K562 (cell line): ENCODE results near the gene DNALI1. TPM values are rescaled to one million over a fixed set of nuclear protein-coding genes. Genes with fewer than 3 reads are reported as not detected.

Experiments used
- ATAC-seq: fragments of 200-7000 bp; cut with Tn5 transposase; 3 replicates; pipeline ENCODE4 v1.9.1; 2020; ENCODE audit warnings: moderate library complexity
- BruUV-seq: library from RNA; stranded (reverse); fragments of 400-500 nt; replicated peaks from 2 replicates; lab custom pipeline; 2021; lab: Mats Ljungman, UMichigan
- CTCF ChIA-PET: fragments of 300-600 bp; formaldehyde crosslinking; extraction: SDS; loops from one replicate; lab custom pipeline; 2021; ENCODE audit warnings: low intra/inter-chr PET ratio; lab: Yijun Ruan, JAX
- POLR2A ChIA-PET: fragments of 300-600, 350-650 bp; sonication (Branson Sonifier 250); formaldehyde crosslinking; extraction: SDS; loops from one replicate; lab custom pipeline; 2021; ENCODE audit warnings: antibody characterized with exemption, inconsistent platforms; lab: Yijun Ruan, JAX
- DNase-seq, 4 experiments: peaks; one replicate each; pipeline versions ENCODE4 v3.0.0 to v3.0.0-alpha.2; 2011 to 2018; ENCODE audit warnings: low spot score in 3 of 4, mixed read lengths in 3 of 4; ENCODE audit errors: extremely low read depth in 1 of 4
- FAIRE-seq: peaks from 2 replicates; lab custom pipeline; 2011; peaks lifted over from hg19 to GRCh38; lab: Jason Lieb, UNC
- H2AFZ ChIP-seq: 2 replicates; pipeline ENCODE4 v1.6.0; 2011; ENCODE audit warnings: low read depth, low read length, control low read depth, inconsistent platforms
- H3K27ac ChIP-seq: fragments of 200-600 bp; 3 replicates; pipeline ENCODE4 v1.8.0; 2011; ENCODE audit warnings: low read depth, mild to moderate bottlenecking, control low read depth, inconsistent platforms, low read length, moderate library complexity, mixed read lengths; ENCODE audit errors: extremely low read depth
- H3K27me3 ChIP-seq, 2 experiments: fragments of 300-600 bp in 1 of 2; 2 replicates in 1 of 2; 3 replicates in 1 of 2; pipeline versions ENCODE4 v1.6.0 to v1.8.0; 2011; ENCODE audit warnings: inconsistent platforms in 2 of 2, low read length in 2 of 2, mild to moderate bottlenecking in 1 of 2, mixed read lengths in 1 of 2, moderate library complexity in 1 of 2; ENCODE audit not compliant: control insufficient read depth in 2 of 2, insufficient read depth in 2 of 2
- H3K36me3 ChIP-seq: fragments of 300-600 bp; 3 replicates; pipeline ENCODE4 v1.8.0; 2011; ENCODE audit warnings: mild to moderate bottlenecking, low read length, inconsistent platforms; ENCODE audit not compliant: control insufficient read depth, insufficient read depth
- H3K4me1 ChIP-seq, 2 experiments: fragments of 200-600 bp in 1 of 2; replicated peaks in 1 of 2; 2 replicates in 1 of 2; 3 replicates in 1 of 2; pipeline versions ENCODE4 v1.5.1 to v1.8.0; 2011; ENCODE audit warnings: inconsistent platforms in 2 of 2, low read length in 2 of 2, mild to moderate bottlenecking in 1 of 2, mixed read lengths in 1 of 2, moderate library complexity in 1 of 2; ENCODE audit not compliant: control insufficient read depth in 2 of 2, insufficient read depth in 2 of 2
- H3K4me2 ChIP-seq: 2 replicates; pipeline ENCODE4 v1.6.1; 2011; ENCODE audit warnings: low read length, control low read depth, inconsistent platforms, mixed read lengths; ENCODE audit not compliant: insufficient read depth
- H3K4me3 ChIP-seq: fragments of 200-600 bp; sonication (generic), shearing (Covaris generic); 2 replicates; pipeline ENCODE4 v1.5.1; 2016; ENCODE audit warnings: control low read depth, inconsistent platforms
- H3K79me2 ChIP-seq: fragments of 200-600 bp; 3 replicates; pipeline ENCODE4 v1.8.0; 2011; ENCODE audit warnings: low read length, inconsistent platforms; ENCODE audit not compliant: control insufficient read depth, insufficient read depth
- H3K9ac ChIP-seq, 2 experiments: 2 replicates each; pipeline versions ENCODE4 v1.6.0 to v1.6.1; 2011; ENCODE audit warnings: low read depth in 2 of 2, low read length in 2 of 2, control low read depth in 1 of 2, inconsistent platforms in 1 of 2, mild to moderate bottlenecking in 1 of 2, mixed read lengths in 1 of 2; ENCODE audit not compliant: insufficient read depth in 1 of 2
- H3K9me1 ChIP-seq: one replicate; pipeline ENCODE4 v1.6.0; 2011; ENCODE audit warnings: inconsistent platforms, mild to moderate bottlenecking, low read length, moderate library complexity; ENCODE audit not compliant: control insufficient read depth, insufficient read depth
- H3K9me3 ChIP-seq: replicated peaks from 2 replicates; pipeline ENCODE4 v1.5.1; 2011; ENCODE audit warnings: low read depth, low read length, inconsistent platforms; ENCODE audit not compliant: control insufficient read depth, insufficient read depth
- H4K20me1 ChIP-seq: replicated peaks from 2 replicates; pipeline ENCODE4 v1.6.1; 2011; ENCODE audit warnings: low read length, inconsistent platforms, mixed read lengths; ENCODE audit not compliant: control insufficient read depth, insufficient read depth
- ARID1B ChIP-seq: fragments of 450-650 bp; IDR thresholded peaks from 2 replicates; pipeline ENCODE4 v1.6.1; 2016; ENCODE audit warnings: antibody characterized with exemption, mild to moderate bottlenecking, inconsistent platforms
- ATF1 ChIP-seq, 2 experiments: fragments of 450-650 bp in 1 of 2; IDR thresholded peaks; 2 replicates each; pipeline ENCODE4 v1.6.1; 2016; ENCODE audit warnings: missing compliant biosample characterization in 1 of 2, missing genetic modification characterization in 1 of 2
- ATF3 ChIP-seq, 2 experiments: fragments of 450-650 bp in 1 of 2; sonication (generic) in 1 of 2; formaldehyde crosslinking in 1 of 2; IDR thresholded peaks in 1 of 2; conservative IDR thresholded peaks in 1 of 2; 2 replicates each; pipeline versions ENCODE4 v1.6.1 to v1.8.1; 2016 to 2023; ENCODE audit warnings: mild to moderate bottlenecking in 2 of 2, moderate library complexity in 2 of 2, inconsistent platforms in 1 of 2, missing genetic modification reagents in 1 of 2
- E2F6 ChIP-seq, 2 experiments: IDR thresholded peaks; 2 replicates each; pipeline ENCODE4 v1.6.1; 2011; ENCODE audit warnings: borderline replicate concordance in 1 of 2, control low read depth in 1 of 2, low read depth in 1 of 2, low read length in 1 of 2, mild to moderate bottlenecking in 1 of 2, mixed read lengths in 1 of 2, moderate library complexity in 1 of 2; ENCODE audit not compliant: insufficient read depth in 1 of 2, insufficient read length in 1 of 2, poor library complexity in 1 of 2, severe bottlenecking in 1 of 2; ENCODE audit errors: extremely low read depth in 1 of 2
- MAFF ChIP-seq: IDR thresholded peaks from 2 replicates; pipeline ENCODE4 v1.6.1; 2012; ENCODE audit warnings: low read length, improper control_type of control experiment
- PML ChIP-seq: IDR thresholded peaks from 2 replicates; pipeline ENCODE4 v1.6.1; 2012; ENCODE audit warnings: low read length, inconsistent platforms
- RAD21 ChIP-seq, 2 experiments: fragments of 250-450 bp in 1 of 2; fragments of 450-650 bp in 1 of 2; sonication (Bioruptor Pico) in 1 of 2; formaldehyde crosslinking in 1 of 2; IDR thresholded peaks in 1 of 2; conservative IDR thresholded peaks in 1 of 2; 2 replicates each; pipeline versions ENCODE4 v1.4.0 to v1.8.0; 2020 to 2022; ENCODE audit warnings: mild to moderate bottlenecking in 2 of 2, moderate library complexity in 1 of 2
- RBM25 ChIP-seq: fragments of 200-400 bp; formaldehyde crosslinking; IDR thresholded peaks from 2 replicates; pipeline ENCODE4 v1.6.1; 2018; ENCODE audit warnings: low read length, low read depth, moderate library complexity; ENCODE audit not compliant: severe bottlenecking
- ZBTB11 ChIP-seq, 3 experiments: fragments of 200-800 bp in 1 of 3; fragments of 250-450 bp in 1 of 3; fragments of 450-650 bp in 1 of 3; sonication (Bioruptor Pico) in 1 of 3; sonication (Bioruptor generic) in 1 of 3; formaldehyde crosslinking in 1 of 3; IDR thresholded peaks; 2 replicates each; pipeline versions ENCODE4 v1.6.1 to v1.8.0; 2016 to 2022; ENCODE audit warnings: mild to moderate bottlenecking in 2 of 3, missing genetic modification characterization in 2 of 3, missing compliant biosample characterization in 1 of 3, moderate library complexity in 1 of 3
- ZEB2 ChIP-seq: fragments of 450-650 bp; IDR thresholded peaks from 2 replicates; pipeline ENCODE4 v1.6.1; 2016
- WGBS: fragments of 100-300 bp; shearing (Covaris generic); methylation state at CpG from one replicate; pipeline ENCODE4 v1.1.6; 2016; ENCODE audit warnings: low coverage, mixed read lengths; ENCODE audit not compliant: insufficient coverage; ENCODE audit errors: missing lambda C conversion rate; 5-methylcytosine and 5-hydroxymethylcytosine counted together
- in situ Hi-C: fragments of 300-500 bp; cut with MboI; formaldehyde crosslinking; loops from 4 replicates; pipeline ENCODE4 v1.15.0; 2018; ENCODE audit warnings: inconsistent platforms, mixed read lengths
- intact Hi-C: fragments of 100-400 bp; cut with micrococcal nuclease; formaldehyde crosslinking; loops from 2 replicates; pipeline ENCODE4 v1.14.2; 2022
- polyA plus RNA-seq, 8 experiments: library from polyadenylated mRNA; depleted of rRNA in 4 of 8; stranded (reverse) in 5 of 8; unstranded in 3 of 8; fragments of >200 nt; fragmentation: Nextera tagmentation in 2 of 8; fragmentation: Illumina TruSeq in 1 of 8; extraction: Ambion mirVana in 2 of 8; extraction: Trizol in 1 of 8; gene quantifications; 2 replicates each; pipeline versions ENCODE4 v1.2.1 to v1.2.3, GENCODE V29; 2011 to 2014; ENCODE audit warnings: inconsistent platforms in 1 of 8, missing spikeins in 1 of 8
- total RNA-seq, 7 experiments: library from RNA; depleted of rRNA in 6 of 7; stranded (reverse); fragments of >200 nt in 6 of 7; fragmentation: Illumina TruSeq in 2 of 7; extraction: Trizol in 2 of 7; gene quantifications; 2 replicates each; pipeline versions ENCODE4 v1.2.1 to v1.2.3, GENCODE V29; 2011 to 2021; ENCODE audit warnings: low replicate concordance in 1 of 7

DNALI1 gene
- total and polyA plus RNA-seq, 9 of the 15 experiments (the other 6 are each of a cell fraction or from before 2014, with no cell fraction given) = 0.87 to 5.6 (median 1.2) TPM

GRCh38 chr1:37561133-37562132 is 4.7 kb downstream of the DNALI1 start:
- WGBS = 94% methylated on average over 21 of the region's 21 CpGs
- no peak for TF ChIP-seq PML
- TF ChIP-seq MAFF = peak; percentile 30; the same call in 1 of the 2 replicates
- TF ChIP-seq E2F6 (IDR thresholded peaks at IDR 0.05; ENCODE audit: borderline replicate concordance in 1 of 2, extremely low read depth in 1 of 2, insufficient read depth in 1 of 2, insufficient read length in 1 of 2, low read depth in 1 of 2, low read length in 1 of 2, poor library complexity in 1 of 2, severe bottlenecking in 1 of 2) = peak in 1 of 2 experiments; percentile 21
- 0 out of 2 replicates have a peak, but pooled peaks have one; percentile 13 for TF ChIP-seq ZEB2
- peak; percentile 27 to 72 for TF ChIP-seq RAD21 (CRISPR knock-in tag; conservative IDR thresholded peaks at IDR 0.05 in 1 of 2, IDR thresholded peaks at IDR 0.05 in 1 of 2)
- peak; percentile 67 for TF ChIP-seq RBM25
- TF ChIP-seq ATF3 (IDR thresholded peaks at IDR 0.05) = peak; percentile 28; the same call in 1 of the 2 replicates
- no peak for TF ChIP-seq ATF3 (CRISPR knock-in tag; conservative IDR thresholded peaks at IDR 0.05)
- no peak for TF ChIP-seq ARID1B
- TF ChIP-seq ZBTB11 (CRISPR knock-in tag; IDR thresholded peaks at IDR 0.05) = no peak
- no peak for TF ChIP-seq ATF1 (CRISPR knock-in tag; IDR thresholded peaks at IDR 0.05)
- no peak for TF ChIP-seq ATF1 (tag; IDR thresholded peaks at IDR 0.05)

More at GRCh38 chr1:37561133-37562132, 4.7 kb downstream of the DNALI1 start:
- Histone ChIP-seq H3K36me3 (peaks cover 37% of the 10 kb centered on the region), H3K9ac (peak overlapping the region in 1 of 2 experiments; percentile 57; a peak in 1 of 4 replicates), H3K27ac (no peak overlapping the region; the same call in 2 of the 3 replicates), H4K20me1 (0 out of 2 replicates have a peak, but pooled peaks cover 4% of the 10 kb centered on the region), H3K9me1 (peaks cover 4% of the 10 kb centered on the region), H2AFZ (no peak overlapping the region), H3K4me3 (no peak overlapping the region), H3K9me3 (no peaks in the 10 kb centered on the region), H3K4me1 (peaks cover 60 to 61% of the 10 kb centered on the region in 2 experiments), H3K27me3 (no peaks in the 10 kb centered on the region), H3K4me2 (no peak overlapping the region), H3K79me2 (no peaks in the 10 kb centered on the region)
- DNase-seq (peak; percentile 56 to 66 (median 61)), FAIRE-seq (peak; percentile 35), ATAC-seq (peak; percentile 70)
- in situ Hi-C loops (no loop called here), intact Hi-C loops (loop anchor here (5.0 kb wide), 1 partner anchor 121 kb away; no protein-coding TSS in a partner anchor)
- ChIA-PET CTCF (interaction anchor here (0.6 to 0.9 kb wide), 2 partner anchors 94 to 122 kb away, joined by 3 read pairs; no protein-coding TSS in a partner anchor), POLR2A (interaction anchor here (0.7 to 1.2 kb wide), 2 partner anchors 107 to 129 kb away, joined by 3 read pairs; a partner anchor contains a TSS)
- no TSS peak for BruUV-seq
